IMR-90 (cell line): ENCODE measurements around the gene SPATA46. TPM values are rescaled to one million over a fixed set of nuclear protein-coding genes. Genes with fewer than 3 reads are reported as not detected.

ENCODE experiments used
- ATAC-seq: fragments of 200-7000 bp; cut with Tn5 transposase; 2 replicates; pipeline ENCODE4 v1.9.1; 2020; ENCODE audit warnings: low read depth, mild to moderate bottlenecking, moderate library complexity
- BruUV-seq: library from RNA; stranded (reverse); fragments of 400-500 nt; replicated peaks from 2 replicates; lab custom pipeline; 2021; lab: Mats Ljungman, UMichigan
- CTCF ChIA-PET: fragments of 300-600 bp; formaldehyde crosslinking; extraction: SDS; loops from one replicate; lab custom pipeline; 2021; ENCODE audit warnings: antibody characterized with exemption; lab: Yijun Ruan, JAX
- POLR2A ChIA-PET: fragments of 300-600 bp; sonication (Branson Sonifier 250); formaldehyde crosslinking; loops from one replicate; lab custom pipeline; 2022; ENCODE audit warnings: antibody characterized with exemption; ENCODE audit not compliant: unreplicated experiment; lab: Charles Lee
- DNase-seq: peaks from one replicate; pipeline ENCODE4 v3.0.0; 2013
- H2AFZ ChIP-seq: replicated peaks from 2 replicates; pipeline ENCODE3; 2013; ENCODE audit warnings: low read length, mild to moderate bottlenecking; ENCODE audit not compliant: poor library complexity
- H2AK5ac ChIP-seq: 2 replicates; pipeline ENCODE4 v1.6.1; 2013; ENCODE audit warnings: low read depth, low read length, inconsistent platforms
- H2AK9ac ChIP-seq: replicated peaks from 2 replicates; pipeline ENCODE3; 2013; ENCODE audit warnings: mild to moderate bottlenecking, low read depth, low read length, moderate library complexity; ENCODE audit not compliant: poor library complexity
- H2BK120ac ChIP-seq: 2 replicates; pipeline ENCODE4 v1.6.1; 2013; ENCODE audit warnings: low read depth, low read length, inconsistent platforms
- H2BK15ac ChIP-seq: 3 replicates; pipeline ENCODE4 v1.6.1; 2013; ENCODE audit warnings: low read depth, low read length, inconsistent platforms
- H2BK20ac ChIP-seq: 2 replicates; pipeline ENCODE4 v1.6.1; 2013; ENCODE audit warnings: low read depth, mild to moderate bottlenecking, inconsistent platforms, low read length, moderate library complexity
- H2BK5ac ChIP-seq: 2 replicates; pipeline ENCODE4 v1.6.1; 2013; ENCODE audit warnings: mild to moderate bottlenecking, low read depth, low read length, inconsistent platforms; ENCODE audit not compliant: poor library complexity, severe bottlenecking
- H3K14ac ChIP-seq: replicated peaks from 2 replicates; pipeline ENCODE4 v1.6.1; 2013; ENCODE audit warnings: low read depth, low read length, inconsistent platforms
- H3K18ac ChIP-seq: 2 replicates; pipeline ENCODE4 v1.6.1; 2013; ENCODE audit warnings: low read depth, low read length, control low read depth
- H3K23ac ChIP-seq: 2 replicates; pipeline ENCODE4 v1.6.1; 2013; ENCODE audit warnings: low read depth, low read length, inconsistent platforms
- H3K27ac ChIP-seq: 2 replicates; pipeline ENCODE4 v1.5.1; 2013; ENCODE audit warnings: mild to moderate bottlenecking, control low read depth, low read length; ENCODE audit not compliant: insufficient read depth
- H3K27me3 ChIP-seq: 2 replicates; pipeline ENCODE4 v1.6.1; 2013; ENCODE audit warnings: low read length; ENCODE audit not compliant: control insufficient read depth, insufficient read depth
- H3K36me3 ChIP-seq: 2 replicates; pipeline ENCODE4 v1.6.1; 2013; ENCODE audit warnings: low read length, mixed read lengths; ENCODE audit not compliant: control insufficient read depth, insufficient read depth
- H3K4ac ChIP-seq: 2 replicates; pipeline ENCODE4 v1.6.1; 2013; ENCODE audit warnings: low read depth, low read length, inconsistent platforms
- H3K4me1 ChIP-seq: 2 replicates; pipeline ENCODE4 v1.6.1; 2013; ENCODE audit warnings: low read length, mixed read lengths; ENCODE audit not compliant: control insufficient read depth, insufficient read depth
- H3K4me2 ChIP-seq: 2 replicates; pipeline ENCODE4 v1.6.1; 2013; ENCODE audit warnings: low read depth, mild to moderate bottlenecking, control low read depth, low read length, moderate library complexity
- H3K4me3 ChIP-seq: 2 replicates; pipeline ENCODE4 v1.5.1; 2013; ENCODE audit warnings: low read depth, mild to moderate bottlenecking, control low read depth, low read length, moderate library complexity; ENCODE audit not compliant: insufficient read depth
- H3K56ac ChIP-seq: 2 replicates; pipeline ENCODE4 v1.6.1; 2013; ENCODE audit warnings: low read length, inconsistent platforms; ENCODE audit not compliant: insufficient read depth; ENCODE audit errors: extremely low read depth
- H3K79me1 ChIP-seq, 2 experiments: 2 replicates each; pipeline ENCODE4 v1.6.1; 2013; ENCODE audit warnings: low read length in 2 of 2, inconsistent platforms in 1 of 2, low read depth in 1 of 2
- H3K9ac ChIP-seq: 2 replicates; pipeline ENCODE4 v1.6.1; 2013; ENCODE audit warnings: low read depth, low read length, control low read depth
- H3K9me1 ChIP-seq: 2 replicates; pipeline ENCODE4 v1.6.1; 2013; ENCODE audit warnings: low read length, inconsistent platforms; ENCODE audit not compliant: insufficient read depth
- H3K9me3 ChIP-seq: 2 replicates; pipeline ENCODE4 v1.6.1; 2013; ENCODE audit warnings: low read length; ENCODE audit not compliant: control insufficient read depth, insufficient read depth
- H4K20me1 ChIP-seq: 2 replicates; pipeline ENCODE4 v1.6.1; 2013; ENCODE audit warnings: low read length, inconsistent platforms; ENCODE audit not compliant: insufficient read depth
- H4K5ac ChIP-seq: 2 replicates; pipeline ENCODE4 v1.6.1; 2013; ENCODE audit warnings: mild to moderate bottlenecking, low read depth, low read length, control low read depth
- H4K8ac ChIP-seq, 2 experiments: 2 replicates each; pipeline ENCODE4 v1.6.1; 2013; ENCODE audit warnings: low read depth in 2 of 2, low read length in 2 of 2, control low read depth in 1 of 2, inconsistent platforms in 1 of 2
- H4K91ac ChIP-seq: 2 replicates; pipeline ENCODE4 v1.6.1; 2013; ENCODE audit warnings: low read depth, low read length, inconsistent platforms; ENCODE audit not compliant: insufficient read depth
- BHLHE40 ChIP-seq: fragments of 150-350 bp; IDR thresholded peaks from 2 replicates; pipeline ENCODE4 v1.6.1; 2016; ENCODE audit warnings: mild to moderate bottlenecking, low read depth, low read length
- CEBPB ChIP-seq: IDR thresholded peaks from 2 replicates; pipeline ENCODE4 v1.6.1; 2012; ENCODE audit warnings: low read depth, low read length, improper control_type of control experiment
- CHD1 ChIP-seq: IDR thresholded peaks from 2 replicates; pipeline ENCODE4 v1.6.1; 2012; ENCODE audit warnings: low read depth, low read length, improper control_type of control experiment
- FOS ChIP-seq: fragments of 150-350 bp; IDR thresholded peaks from 2 replicates; pipeline ENCODE4 v1.6.1; 2016; ENCODE audit warnings: low read depth, low read length
- MAFK ChIP-seq: IDR thresholded peaks from 2 replicates; pipeline ENCODE4 v1.6.1; 2012; ENCODE audit warnings: low read depth, low read length, improper control_type of control experiment
- MAZ ChIP-seq: IDR thresholded peaks from 2 replicates; pipeline ENCODE4 v1.6.1; 2012; ENCODE audit warnings: low read depth, mild to moderate bottlenecking, low read length, improper control_type of control experiment, moderate library complexity, borderline replicate concordance
- MXI1 ChIP-seq: IDR thresholded peaks from 2 replicates; pipeline ENCODE4 v1.6.1; 2012; ENCODE audit warnings: low read depth, mild to moderate bottlenecking, low read length, moderate library complexity, borderline replicate concordance
- NFE2L2 ChIP-seq: fragments of 150-350 bp; IDR thresholded peaks from 2 replicates; pipeline ENCODE4 v1.6.1; 2016; ENCODE audit warnings: low read depth, mild to moderate bottlenecking, low read length
- POLR2A ChIP-seq: IDR thresholded peaks from 2 replicates; pipeline ENCODE4 v1.6.1; 2012; ENCODE audit warnings: mild to moderate bottlenecking, low read depth, low read length
- RAD21 ChIP-seq: IDR thresholded peaks from 2 replicates; pipeline ENCODE4 v1.6.1; 2012; ENCODE audit warnings: low read length, improper control_type of control experiment
- RCOR1 ChIP-seq: IDR thresholded peaks from 2 replicates; pipeline ENCODE4 v1.6.1; 2012; ENCODE audit warnings: mild to moderate bottlenecking, low read length, improper control_type of control experiment; ENCODE audit not compliant: insufficient replicate concordance
- RFX5 ChIP-seq: IDR thresholded peaks from 2 replicates; pipeline ENCODE4 v1.8.0; 2012; ENCODE audit warnings: low read depth, mild to moderate bottlenecking, low read length, moderate library complexity
- SMC3 ChIP-seq: fragments of 150-350 bp; IDR thresholded peaks from 2 replicates; pipeline ENCODE4 v1.6.1; 2016; ENCODE audit warnings: low read depth, mild to moderate bottlenecking, antibody characterized with exemption, low read length, moderate library complexity
- WGBS, 2 experiments: methylation state at CpG; one replicate each; pipeline versions ENCODE4 v1.1.5 to v1.1.7; 2013; ENCODE audit warnings: missing lambda C conversion rate in 2 of 2; ENCODE audit not compliant: insufficient read length in 1 of 2; ENCODE audit errors: extremely low coverage in 2 of 2; 5-methylcytosine and 5-hydroxymethylcytosine counted together
- dilution Hi-C: fragments of 300-500 bp; cut with HindIII; formaldehyde crosslinking; loops from one replicate; pipeline ENCODE4 v1.14.3; 2018; ENCODE audit warnings: low sequenced_read_pairs; ENCODE audit not compliant: unreplicated experiment
- in situ Hi-C: fragments of 300-500 bp; cut with MboI; formaldehyde crosslinking; loops from 3 replicates; pipeline ENCODE4 v1.14.3; 2019; ENCODE audit warnings: low sequenced_read_pairs, inconsistent platforms, mixed read lengths
- intact Hi-C: fragments of 100-400 bp; cut with micrococcal nuclease; formaldehyde crosslinking; loops from 2 replicates; pipeline ENCODE4 v1.10.0; 2022
- polyA plus RNA-seq, 3 experiments: library from polyadenylated mRNA; depleted of rRNA; stranded (reverse); fragments of >200 nt; gene quantifications; 2 replicates each; pipeline ENCODE4 v1.2.3, GENCODE V29; 2012; ENCODE audit warnings: low replicate concordance in 1 of 3
- total RNA-seq: library from RNA; depleted of rRNA; stranded (reverse); fragments of >200 nt; gene quantifications from 2 replicates; pipeline ENCODE4 v1.2.3, GENCODE V29; 2012
- TF ChIP-seq, protein P1 (sequence below): fragments of 150-350 bp; IDR thresholded peaks from 2 replicates; pipeline ENCODE4 v1.6.1; 2017; ENCODE audit warnings: mild to moderate bottlenecking, antibody characterized with exemption, low read length, low read depth
- TF ChIP-seq, protein P2 (sequence below): conservative IDR thresholded peaks from 2 replicates; pipeline ENCODE4 v1.5.1; 2012; ENCODE audit warnings: mild to moderate bottlenecking, low read depth, low read length, improper control_type of control experiment
- TF ChIP-seq, protein P3 (sequence below): fragments of 150-350 bp; IDR thresholded peaks from 2 replicates; pipeline ENCODE4 v1.6.1; 2016; ENCODE audit warnings: low read depth, mild to moderate bottlenecking, low read length, moderate library complexity, borderline replicate concordance

SPATA46 gene
- total and polyA plus RNA-seq, 2 of the 4 experiments (the other 2 are of a cell fraction), result not detected

DNA sequence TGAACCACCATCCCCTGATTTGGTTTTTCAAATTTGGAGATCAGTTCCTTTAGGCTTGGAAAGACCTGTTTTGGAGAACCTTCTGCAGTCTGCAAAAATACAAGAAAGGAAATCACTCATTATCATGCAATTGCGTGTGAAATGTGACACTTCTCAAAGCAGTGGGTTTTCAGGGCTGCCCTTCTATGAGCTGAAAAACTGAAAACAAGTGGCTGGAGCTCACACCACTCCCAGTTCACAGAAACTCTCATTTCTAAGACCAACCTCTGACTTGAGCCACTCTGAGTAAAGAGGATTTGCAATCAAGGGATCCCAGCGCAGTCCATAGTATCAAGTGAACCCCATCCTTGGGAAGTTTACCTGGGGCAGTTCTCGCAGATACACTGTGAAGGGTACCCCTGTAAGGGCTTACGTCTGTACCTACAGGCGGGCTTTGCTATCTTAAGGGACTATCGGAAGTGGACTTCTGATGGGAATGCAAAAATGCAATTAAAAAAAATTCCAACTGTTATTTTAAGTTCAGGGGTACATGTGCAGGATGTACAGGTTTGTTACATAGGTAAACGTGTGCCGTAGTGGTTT lies 22.4 kb upstream of the SPATA46 start:
- intact Hi-C loops, result loop anchor here (10.0 kb wide), 1 partner anchor 604 kb away; no protein-coding TSS in a partner anchor
- no peak overlapping the region for H2BK5ac ChIP-seq
- TF ChIP-seq CEBPB (no peak), MAFK (no peak), FOS (no peak), CHD1 (no peak), NFE2L2 (no peak), RCOR1 (no peak), SMC3 (no peak), RAD21 (no peak), POLR2A (no peak), BHLHE40 (no peak), RFX5 (no peak), MXI1 (no peak), MAZ (no peak)
- TF ChIP-seq, protein P1, sequence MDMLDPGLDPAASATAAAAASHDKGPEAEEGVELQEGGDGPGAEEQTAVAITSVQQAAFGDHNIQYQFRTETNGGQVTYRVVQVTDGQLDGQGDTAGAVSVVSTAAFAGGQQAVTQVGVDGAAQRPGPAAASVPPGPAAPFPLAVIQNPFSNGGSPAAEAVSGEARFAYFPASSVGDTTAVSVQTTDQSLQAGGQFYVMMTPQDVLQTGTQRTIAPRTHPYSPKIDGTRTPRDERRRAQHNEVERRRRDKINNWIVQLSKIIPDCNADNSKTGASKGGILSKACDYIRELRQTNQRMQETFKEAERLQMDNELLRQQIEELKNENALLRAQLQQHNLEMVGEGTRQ, result no peak
- TF ChIP-seq, protein P2, sequence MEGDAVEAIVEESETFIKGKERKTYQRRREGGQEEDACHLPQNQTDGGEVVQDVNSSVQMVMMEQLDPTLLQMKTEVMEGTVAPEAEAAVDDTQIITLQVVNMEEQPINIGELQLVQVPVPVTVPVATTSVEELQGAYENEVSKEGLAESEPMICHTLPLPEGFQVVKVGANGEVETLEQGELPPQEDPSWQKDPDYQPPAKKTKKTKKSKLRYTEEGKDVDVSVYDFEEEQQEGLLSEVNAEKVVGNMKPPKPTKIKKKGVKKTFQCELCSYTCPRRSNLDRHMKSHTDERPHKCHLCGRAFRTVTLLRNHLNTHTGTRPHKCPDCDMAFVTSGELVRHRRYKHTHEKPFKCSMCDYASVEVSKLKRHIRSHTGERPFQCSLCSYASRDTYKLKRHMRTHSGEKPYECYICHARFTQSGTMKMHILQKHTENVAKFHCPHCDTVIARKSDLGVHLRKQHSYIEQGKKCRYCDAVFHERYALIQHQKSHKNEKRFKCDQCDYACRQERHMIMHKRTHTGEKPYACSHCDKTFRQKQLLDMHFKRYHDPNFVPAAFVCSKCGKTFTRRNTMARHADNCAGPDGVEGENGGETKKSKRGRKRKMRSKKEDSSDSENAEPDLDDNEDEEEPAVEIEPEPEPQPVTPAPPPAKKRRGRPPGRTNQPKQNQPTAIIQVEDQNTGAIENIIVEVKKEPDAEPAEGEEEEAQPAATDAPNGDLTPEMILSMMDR, result no peak
- TF ChIP-seq, protein P3, sequence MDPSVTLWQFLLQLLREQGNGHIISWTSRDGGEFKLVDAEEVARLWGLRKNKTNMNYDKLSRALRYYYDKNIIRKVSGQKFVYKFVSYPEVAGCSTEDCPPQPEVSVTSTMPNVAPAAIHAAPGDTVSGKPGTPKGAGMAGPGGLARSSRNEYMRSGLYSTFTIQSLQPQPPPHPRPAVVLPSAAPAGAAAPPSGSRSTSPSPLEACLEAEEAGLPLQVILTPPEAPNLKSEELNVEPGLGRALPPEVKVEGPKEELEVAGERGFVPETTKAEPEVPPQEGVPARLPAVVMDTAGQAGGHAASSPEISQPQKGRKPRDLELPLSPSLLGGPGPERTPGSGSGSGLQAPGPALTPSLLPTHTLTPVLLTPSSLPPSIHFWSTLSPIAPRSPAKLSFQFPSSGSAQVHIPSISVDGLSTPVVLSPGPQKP, result no peak
- no peak overlapping the region for H3K4ac ChIP-seq
- H4K8ac ChIP-seq, result no peak overlapping the region
- no TSS peak for BruUV-seq
- no peaks in the 10 kb centered on the region for H3K36me3 ChIP-seq
- H2BK20ac ChIP-seq, result no peak overlapping the region
- no peaks in the 10 kb centered on the region for H4K20me1 ChIP-seq
- peaks cover 37% of the 10 kb centered on the region for H3K27me3 ChIP-seq
- no peak overlapping the region for H3K18ac ChIP-seq
- DNase-seq, result no peak
- H3K4me2 ChIP-seq, result no peak overlapping the region
- CTCF ChIA-PET, result no interaction called here
- no peak overlapping the region for H2AK9ac ChIP-seq
- no peaks in the 10 kb centered on the region for H3K4me1 ChIP-seq
- H2AK5ac ChIP-seq, result no peak overlapping the region
- H2AFZ ChIP-seq, result no peak overlapping the region
- WGBS, 2 experiments, result 60% methylated on average over 1 of the region's 8 CpGs; no CpG with 5 or more reads in 1 of the 2 experiments
- no peaks in the 10 kb centered on the region for H3K79me1 ChIP-seq
- no peak overlapping the region for H2BK15ac ChIP-seq
- no peak overlapping the region for H3K9ac ChIP-seq
- no peak overlapping the region for H4K5ac ChIP-seq
- no peak for ATAC-seq
- POLR2A ChIA-PET, result no interaction called here
- H3K9me3 ChIP-seq, result no peaks in the 10 kb centered on the region
- H4K91ac ChIP-seq, result no peak overlapping the region
- dilution Hi-C loops, result no loop called here
- in situ Hi-C loops, result loop anchor here (25.0 kb wide), 1 partner anchor 612 kb away; no protein-coding TSS in a partner anchor
- no peak overlapping the region for H3K14ac ChIP-seq
- H3K9me1 ChIP-seq, result no peaks in the 10 kb centered on the region
- no peak overlapping the region for H3K23ac ChIP-seq
- H2BK120ac ChIP-seq, result no peak overlapping the region
- no peak overlapping the region for H3K4me3 ChIP-seq
- H3K56ac ChIP-seq, result no peak overlapping the region
- H3K27ac ChIP-seq, result no peak overlapping the region
